GM23248 (cell line): ENCODE results near the gene ARL3. TPM values are rescaled to one million over a fixed set of nuclear protein-coding genes. Genes with fewer than 3 reads are reported as not detected.

Source experiments
- DNase-seq: peaks from one replicate; pipeline ENCODE4 v3.0.0-alpha.2; 2015
- H2AFZ ChIP-seq: fragments of 200-600 bp; sonication (generic); 2 replicates; pipeline ENCODE4 v1.6.1; 2016; ENCODE audit warnings: antibody characterized with exemption
- H3F3A ChIP-seq: fragments of 200-600 bp; sonication (generic); 2 replicates; pipeline ENCODE4 v1.6.1; 2016; ENCODE audit warnings: mild to moderate bottlenecking, antibody characterized with exemption, mixed run types; ENCODE audit not compliant: insufficient read depth
- H3K27ac ChIP-seq: fragments of 200-600 bp; sonication (generic); 2 replicates; pipeline ENCODE4 v1.5.1; 2016; ENCODE audit warnings: mild to moderate bottlenecking
- H3K27me3 ChIP-seq: fragments of 200-600 bp; sonication (generic); replicated peaks from 2 replicates; pipeline ENCODE4 v1.6.1; 2016; ENCODE audit warnings: mild to moderate bottlenecking; ENCODE audit not compliant: insufficient read depth
- H3K36me3 ChIP-seq: fragments of 200-600 bp; sonication (generic); 2 replicates; pipeline ENCODE4 v1.6.1; 2016; ENCODE audit warnings: low read depth, mild to moderate bottlenecking
- H3K4me1 ChIP-seq: fragments of 200-600 bp; sonication (generic); 2 replicates; pipeline ENCODE4 v1.6.1; 2016; ENCODE audit warnings: mild to moderate bottlenecking; ENCODE audit not compliant: insufficient read depth
- H3K4me2 ChIP-seq: fragments of 200-600 bp; sonication (generic); one replicate; pipeline ENCODE4 v1.6.1; 2016; ENCODE audit warnings: mild to moderate bottlenecking; ENCODE audit not compliant: unreplicated experiment
- H3K4me3 ChIP-seq: fragments of 200-600 bp; sonication (generic); 2 replicates; pipeline ENCODE4 v1.5.1; 2016; ENCODE audit warnings: mild to moderate bottlenecking
- H3K79me2 ChIP-seq: fragments of 200-600 bp; sonication (generic); 2 replicates; pipeline ENCODE4 v1.6.1; 2016; ENCODE audit warnings: mild to moderate bottlenecking; ENCODE audit not compliant: insufficient read depth
- H3K9ac ChIP-seq: fragments of 200-600 bp; sonication (generic); 2 replicates; pipeline ENCODE4 v1.6.1; 2016; ENCODE audit warnings: mild to moderate bottlenecking
- H3K9me2 ChIP-seq: fragments of 200-600 bp; sonication (generic); 2 replicates; pipeline ENCODE4 v1.6.1; 2016; ENCODE audit warnings: mixed run types, mild to moderate bottlenecking, moderate library complexity; ENCODE audit not compliant: insufficient read depth
- H3K9me3 ChIP-seq: fragments of 200-600 bp; sonication (generic); one replicate; pipeline ENCODE4 v1.6.1; 2017; ENCODE audit warnings: low read depth
- H4K20me1 ChIP-seq: fragments of 200-600 bp; sonication (generic); 2 replicates; pipeline ENCODE4 v1.6.0; 2016; ENCODE audit not compliant: insufficient read depth
- EZH2 ChIP-seq: fragments of 200-600 bp; sonication (generic); IDR thresholded peaks from 2 replicates; pipeline ENCODE4 v1.6.1; 2018; ENCODE audit warnings: antibody characterized with exemption, mild to moderate bottlenecking; ENCODE audit not compliant: insufficient read depth, poor library complexity, severe bottlenecking
- EZH2phosphoT487 ChIP-seq: fragments of 200-600 bp; sonication (generic); IDR thresholded peaks from 2 replicates; pipeline ENCODE4 v1.6.1; 2018; ENCODE audit warnings: antibody characterized with exemption, moderate library complexity, mild to moderate bottlenecking, low read depth; ENCODE audit not compliant: insufficient read depth
- WGBS, 2 experiments: methylation state at CpG; one replicate each; pipeline ENCODE4 v1.1.6; 2015 to 2017; ENCODE audit warnings: low lambda C conversion rate in 2 of 2, low coverage in 1 of 2; ENCODE audit errors: missing lambda C conversion rate in 2 of 2; 5-methylcytosine and 5-hydroxymethylcytosine counted together
- in situ Hi-C: fragments of 300-500 bp; cut with MboI; formaldehyde crosslinking; loops from 2 replicates; pipeline ENCODE4 v1.15.0; 2020
- polyA plus RNA-seq: library from polyadenylated mRNA; unstranded; fragments of >200 nt; fragmentation: Nextera tagmentation; extraction: Ambion mirVana; gene quantifications from 2 replicates; pipeline ENCODE4 v1.2.1, GENCODE V29; 2016
- total RNA-seq: library from RNA; depleted of rRNA; stranded (reverse); fragments of >200 nt; shearing (Covaris generic); gene quantifications from 2 replicates; pipeline ENCODE4 v1.2.3, GENCODE V29; 2014

The ARL3 gene
- total and polyA plus RNA-seq, 2 experiments from 2014 or later, result 3.8 to 24.1 TPM

- in situ Hi-C loops, result no loop called here
- TF ChIP-seq EZH2phosphoT487 (no peak), EZH2 (no peak)
These were observed 74.7 kb downstream of the ARL3 start for GRCh38 chr10:102639537-102639936.

GRCh38 chr10:102635377-102635776 lies 78.8 kb downstream of the ARL3 start:
- no peak overlapping the region for H2AFZ ChIP-seq

More at GRCh38 chr10:102639537-102639936, 74.7 kb downstream of the ARL3 start:
- H4K20me1 ChIP-seq, result no peaks in the 10 kb centered on the region
- H3K9ac ChIP-seq, result no peak overlapping the region
- no peaks in the 10 kb centered on the region for H3K36me3 ChIP-seq
- H3K9me3 ChIP-seq, result no peaks in the 10 kb centered on the region
- no peak for DNase-seq
- H3K4me2 ChIP-seq, result no peak overlapping the region
- WGBS, 2 experiments, result 19 to 31% methylated on average over 2 of the region's 2 CpGs
- no peak overlapping the region for H2AFZ ChIP-seq
- H3K27me3 ChIP-seq, result no peaks in the 10 kb centered on the region
- peaks cover 6% of the 10 kb centered on the region for H3K79me2 ChIP-seq
- H3K27ac ChIP-seq, result no peak overlapping the region
- peaks cover 13% of the 10 kb centered on the region for H3K4me1 ChIP-seq
- no peak overlapping the region for H3K4me3 ChIP-seq
- H3K9me2 ChIP-seq, result no peaks in the 10 kb centered on the region
- H3F3A ChIP-seq, result peaks cover 6% of the 10 kb centered on the region

GRCh38 chr10:102634686-102635085 lies 79.5 kb downstream of the ARL3 start:
- in situ Hi-C loops, result no loop called here
- Histone ChIP-seq H2AFZ (no peak overlapping the region), H3K4me2 (no peak overlapping the region), H3F3A (peaks cover 26% of the 10 kb centered on the region), H3K9ac (no peak overlapping the region), H3K27ac (peak overlapping the region; percentile 10; the same call in 1 of the 2 replicates), H3K4me1 (peaks cover 57% of the 10 kb centered on the region), H3K9me3 (no peaks in the 10 kb centered on the region), H3K27me3 (no peaks in the 10 kb centered on the region), H3K4me3 (no peak overlapping the region), H3K36me3 (no peaks in the 10 kb centered on the region), H4K20me1 (no peaks in the 10 kb centered on the region), H3K9me2 (no peaks in the 10 kb centered on the region), H3K79me2 (no peaks in the 10 kb centered on the region)
- WGBS, 2 experiments, result 73 to 100% methylated on average over 1 to 4 of the region's 4 CpGs
- no peak for TF ChIP-seq EZH2phosphoT487
- peak; percentile 35 for DNase-seq

More at GRCh38 chr10:102635377-102635776, 78.8 kb downstream of the ARL3 start:
- Histone ChIP-seq H3K36me3 (no peaks in the 10 kb centered on the region), H3K9ac (no peak overlapping the region), H3K9me2 (no peaks in the 10 kb centered on the region), H4K20me1 (no peaks in the 10 kb centered on the region), H3F3A (peaks cover 26% of the 10 kb centered on the region), H3K4me1 (peaks cover 50% of the 10 kb centered on the region), H3K9me3 (no peaks in the 10 kb centered on the region), H3K4me3 (no peak overlapping the region), H3K4me2 (no peak overlapping the region), H3K27ac (no peak overlapping the region), H3K27me3 (no peaks in the 10 kb centered on the region), H3K79me2 (no peaks in the 10 kb centered on the region)
- TF ChIP-seq EZH2phosphoT487, result no peak
- no peak for TF ChIP-seq EZH2
- WGBS, 2 experiments, result 58 to 61% methylated on average over 4 of the region's 4 CpGs
- in situ Hi-C loops, result no loop called here
- no peak for DNase-seq

GRCh38 chr10:102633848-102634247 lies 80.3 kb downstream of the ARL3 start:
- H3K9ac ChIP-seq, result peak overlapping the region; percentile 74
- peak overlapping the region; percentile 58; the same call in 1 of the 2 replicates for H3K4me3 ChIP-seq
- H3K9me2 ChIP-seq, result no peaks in the 10 kb centered on the region
- WGBS, 2 experiments, result 79 to 87% methylated on average over 5 of the region's 5 CpGs
- H4K20me1 ChIP-seq, result no peaks in the 10 kb centered on the region
- no peak for DNase-seq
- no peaks in the 10 kb centered on the region for H3K27me3 ChIP-seq
- H3K27ac ChIP-seq, result peak overlapping the region; percentile 92
- H3F3A ChIP-seq, result peaks cover 30% of the 10 kb centered on the region
- H3K4me1 ChIP-seq, result peaks cover 65% of the 10 kb centered on the region
- no peaks in the 10 kb centered on the region for H3K9me3 ChIP-seq
- H3K4me2 ChIP-seq, result peak overlapping the region; percentile 85
- H3K36me3 ChIP-seq, result no peaks in the 10 kb centered on the region
- TF ChIP-seq EZH2phosphoT487 (no peak), EZH2 (no peak)
- H2AFZ ChIP-seq, result no peak overlapping the region
- in situ Hi-C loops, result no loop called here
- H3K79me2 ChIP-seq, result no peaks in the 10 kb centered on the region

GRCh38 chr10:102633287-102633686 lies 80.9 kb downstream of the ARL3 start:
- H3K36me3 ChIP-seq, result no peaks in the 10 kb centered on the region
- H4K20me1 ChIP-seq, result no peaks in the 10 kb centered on the region
- peak overlapping the region; percentile 59; the same call in 1 of the 2 replicates for H2AFZ ChIP-seq
- H3K27me3 ChIP-seq, result no peaks in the 10 kb centered on the region
- peaks cover 71% of the 10 kb centered on the region for H3K4me1 ChIP-seq
- no peaks in the 10 kb centered on the region for H3K9me3 ChIP-seq
- peaks cover 33% of the 10 kb centered on the region for H3F3A ChIP-seq
- peak overlapping the region; percentile 85 for H3K4me2 ChIP-seq
- 1% methylated on average over 6 of the region's 6 CpGs for WGBS, 2 experiments
- peak overlapping the region; percentile 58 for H3K4me3 ChIP-seq
- peak overlapping the region; percentile 74 for H3K9ac ChIP-seq
- H3K79me2 ChIP-seq, result no peaks in the 10 kb centered on the region
- DNase-seq, result peak; percentile 77
- H3K27ac ChIP-seq, result peak overlapping the region; percentile 92
- in situ Hi-C loops, result no loop called here
- H3K9me2 ChIP-seq, result no peaks in the 10 kb centered on the region
- no peak for TF ChIP-seq EZH2phosphoT487
- no peak for TF ChIP-seq EZH2
